Endometrial microvascular endothelial cells (primary cell): Measurements from ENCODE around the gene CCAR1. TPM values are rescaled to one million over a fixed set of nuclear protein-coding genes. Genes with fewer than 3 reads are reported as not detected.
"Not testable (repeated sequence)": the region's sequence is repeated elsewhere in the genome, so short reads cannot be mapped to it uniquely, and the experiment has no call there.

Source experiments
- in situ Hi-C: cut with HindIII; loops from 2 replicates; pipeline ENCODE4 v1.10.0; 2017; ENCODE audit warnings: low sequenced_read_pairs, low pct_unique_long_range_greater_than_20kb; ENCODE audit errors: inconsistent ontology term
- total RNA-seq: library from RNA; depleted of rRNA; stranded (reverse); fragments of >200 nt; gene quantifications from one replicate; pipeline ENCODE4 v1.2.3, GENCODE V29; 2015; ENCODE audit errors: inconsistent ontology term

CCAR1 gene
- total RNA-seq, 1 donor from 2014 or later, result 36.1 TPM

DNA sequence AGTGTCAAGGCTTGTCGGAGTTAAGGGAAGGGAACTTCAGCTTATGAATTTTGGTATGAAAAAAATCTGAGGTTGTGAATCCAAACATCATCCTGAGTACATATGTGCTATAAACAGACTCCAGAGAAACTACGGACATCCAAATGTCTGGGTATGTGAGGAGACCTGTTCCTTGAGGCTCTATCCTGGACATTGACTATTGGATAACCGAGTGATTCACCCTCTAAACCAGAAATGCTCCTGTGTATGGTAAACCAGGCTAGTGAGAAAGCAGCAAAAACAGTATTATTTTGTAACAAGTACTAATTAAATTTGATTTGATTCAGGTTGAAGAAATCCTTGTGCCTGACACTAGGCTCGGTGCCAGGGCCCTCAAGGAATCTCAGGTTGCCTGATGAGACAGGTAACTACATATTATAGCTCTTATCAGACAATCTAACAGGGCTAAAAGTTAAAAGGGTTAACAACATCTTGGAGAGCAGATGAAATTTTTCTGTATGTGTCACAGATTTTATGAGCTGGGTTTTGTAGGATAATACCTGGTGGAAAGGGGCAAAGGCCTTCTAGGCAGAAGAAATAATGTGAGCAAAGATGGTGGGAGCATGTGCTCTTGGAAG lies 95.9 kb downstream of the CCAR1 start:
- in situ Hi-C loops, result no loop called here

DNA sequence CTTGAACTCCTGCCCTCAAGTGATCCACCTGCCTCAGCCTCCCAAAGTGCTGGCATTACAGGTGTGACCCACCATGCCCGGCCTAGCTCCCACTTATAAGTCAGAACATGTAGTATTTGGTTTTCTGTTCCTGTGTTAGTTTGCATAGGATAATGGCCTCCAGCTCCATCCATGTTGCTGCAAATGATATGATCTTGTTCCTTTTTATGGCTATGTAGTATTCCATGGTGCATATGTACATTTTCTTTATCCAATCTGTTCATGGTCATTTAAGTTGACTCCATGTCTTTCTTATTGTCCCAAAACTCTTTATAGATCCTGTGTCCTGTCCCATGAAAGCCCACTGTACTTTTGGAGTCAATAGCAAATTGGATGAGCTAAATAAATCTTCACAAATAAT lies 99.3 kb downstream of the CCAR1 start:
- in situ Hi-C loops, result not testable (repeated sequence)

DNA sequence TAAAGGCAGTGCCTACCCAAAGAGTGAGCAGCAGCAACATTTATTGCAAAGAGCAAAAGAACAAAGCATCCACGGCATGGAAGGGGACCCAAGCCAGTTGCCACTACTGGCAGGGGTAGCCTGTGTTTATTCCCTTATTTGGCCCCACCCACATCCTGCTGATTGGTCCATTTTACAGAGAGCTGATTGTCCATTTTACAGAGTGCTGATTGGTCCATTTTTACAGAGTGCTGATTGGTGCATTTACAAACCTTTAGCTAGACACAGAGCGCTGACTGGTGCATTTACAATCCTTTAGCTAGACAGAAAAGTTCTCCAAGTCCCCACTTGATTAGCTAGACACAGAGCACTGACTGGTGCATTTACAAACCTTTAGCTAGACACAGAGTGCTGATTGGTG lies 101.6 kb downstream of the CCAR1 start:
- in situ Hi-C loops, result not testable (repeated sequence)

GRCh38 chr10:68826764-68827591 lies 105.9 kb downstream of the CCAR1 start, which contains the start of gene STOX1:
Gene STOX1, plus strand, starts transcription at chr10:68827531. Its CDS starts 93 bp downstream, at chr10:68827624.
- in situ Hi-C loops, result no loop called here

DNA sequence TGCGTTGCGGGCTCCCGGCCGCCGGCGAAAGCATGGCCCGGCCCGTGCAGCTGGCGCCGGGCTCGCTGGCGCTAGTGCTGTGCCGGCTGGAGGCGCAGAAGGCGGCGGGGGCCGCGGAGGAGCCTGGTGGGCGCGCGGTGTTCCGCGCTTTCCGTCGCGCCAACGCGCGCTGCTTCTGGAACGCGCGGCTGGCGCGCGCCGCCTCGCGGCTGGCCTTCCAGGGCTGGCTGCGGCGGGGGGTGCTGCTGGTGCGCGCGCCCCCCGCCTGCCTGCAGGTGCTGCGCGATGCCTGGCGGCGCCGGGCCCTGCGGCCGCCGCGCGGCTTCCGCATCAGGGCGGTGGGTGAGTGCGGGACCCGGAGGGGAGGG lies 106.5 kb downstream of the CCAR1 start:
- in situ Hi-C loops, result not testable (repeated sequence)

DNA sequence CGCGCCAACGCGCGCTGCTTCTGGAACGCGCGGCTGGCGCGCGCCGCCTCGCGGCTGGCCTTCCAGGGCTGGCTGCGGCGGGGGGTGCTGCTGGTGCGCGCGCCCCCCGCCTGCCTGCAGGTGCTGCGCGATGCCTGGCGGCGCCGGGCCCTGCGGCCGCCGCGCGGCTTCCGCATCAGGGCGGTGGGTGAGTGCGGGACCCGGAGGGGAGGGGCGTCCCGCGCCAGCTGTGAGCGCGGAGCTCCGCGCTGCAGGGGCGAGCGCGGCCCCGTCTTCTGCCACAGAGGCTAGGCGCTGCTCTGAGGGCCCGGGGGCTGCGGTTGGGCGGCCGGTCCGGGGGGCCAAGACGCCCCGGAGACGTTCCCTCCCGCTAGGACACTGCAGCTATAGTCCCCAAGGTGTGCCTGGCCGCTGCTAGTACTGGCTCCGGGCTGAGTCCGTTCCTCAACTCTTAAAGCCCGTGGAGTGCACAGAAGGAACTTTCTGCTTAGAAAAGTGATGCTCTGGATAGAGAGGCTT lies 107.1 kb downstream of the CCAR1 start:
- in situ Hi-C loops, result not testable (repeated sequence)

GRCh38 chr10:68828833-68829232 lies 107.8 kb downstream of the CCAR1 start:
- in situ Hi-C loops, result no loop called here

DNA sequence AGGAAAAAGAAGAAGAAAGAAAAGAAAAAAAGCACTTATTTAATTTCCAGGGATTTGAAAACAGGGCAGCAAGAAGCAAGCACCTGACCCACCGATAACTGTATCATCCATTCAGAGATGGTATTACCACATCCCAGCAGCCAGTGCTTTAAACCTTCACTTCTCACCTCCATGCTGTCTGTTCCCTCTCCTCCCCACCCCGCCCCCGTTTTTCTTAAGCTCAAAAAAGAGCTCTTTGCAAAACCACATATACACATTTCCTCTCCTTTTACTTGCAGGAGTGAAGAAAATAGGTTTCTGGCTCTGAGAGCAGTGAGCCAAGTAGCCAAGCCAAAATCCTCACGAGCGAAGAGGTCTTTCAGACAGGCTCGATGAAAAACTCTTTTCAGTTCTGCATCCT lies 108.5 kb downstream of the CCAR1 start:
- in situ Hi-C loops, result no loop called here

DNA sequence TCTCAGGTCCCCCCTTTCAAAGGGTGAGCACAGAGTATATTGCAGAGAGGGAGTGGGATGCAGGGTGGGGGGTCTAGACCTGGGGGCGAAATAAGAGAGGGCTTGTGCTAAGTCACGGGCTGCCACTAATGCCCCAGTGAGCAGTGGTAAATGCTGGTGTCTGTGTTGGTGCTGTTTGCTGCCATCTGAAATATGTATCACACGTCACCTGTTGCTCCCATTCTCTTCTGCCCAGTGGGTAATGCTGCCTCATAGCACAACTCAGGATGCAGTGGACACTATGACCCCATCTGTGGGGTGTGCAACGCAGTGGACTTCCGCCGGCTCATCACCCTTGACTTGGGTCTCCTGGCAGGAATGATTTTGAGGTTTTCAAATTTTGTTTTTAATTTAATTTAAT lies 108.9 kb downstream of the CCAR1 start:
- in situ Hi-C loops, result no loop called here

GRCh38 chr10:68831961-68832455 lies 111.0 kb downstream of the CCAR1 start:
- in situ Hi-C loops, result no loop called here

DNA sequence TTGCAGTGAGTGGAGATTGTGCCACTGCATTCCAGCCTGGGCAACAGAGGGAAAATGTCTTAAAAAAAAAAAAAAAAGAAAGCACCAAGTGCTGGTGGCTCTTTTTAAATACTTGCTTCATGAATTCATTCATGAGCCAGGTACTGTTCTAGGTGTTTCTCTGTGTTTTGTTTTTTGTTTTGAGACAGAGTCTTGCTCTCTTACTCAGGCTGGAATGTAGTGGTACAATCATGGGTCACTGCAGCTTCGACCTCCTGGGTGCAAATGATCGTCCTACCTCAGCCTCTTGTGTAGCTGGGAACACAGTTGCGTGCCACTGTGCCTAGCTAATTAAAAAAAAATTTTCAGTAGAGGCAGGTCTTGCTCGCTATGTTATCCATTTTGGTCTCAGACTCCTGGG lies 111.6 kb downstream of the CCAR1 start:
- in situ Hi-C loops, result no loop called here

- in situ Hi-C loops, result no loop called here
Observed at GRCh38 chr10:68837626-68838322, 116.7 kb downstream of the CCAR1 start.

DNA sequence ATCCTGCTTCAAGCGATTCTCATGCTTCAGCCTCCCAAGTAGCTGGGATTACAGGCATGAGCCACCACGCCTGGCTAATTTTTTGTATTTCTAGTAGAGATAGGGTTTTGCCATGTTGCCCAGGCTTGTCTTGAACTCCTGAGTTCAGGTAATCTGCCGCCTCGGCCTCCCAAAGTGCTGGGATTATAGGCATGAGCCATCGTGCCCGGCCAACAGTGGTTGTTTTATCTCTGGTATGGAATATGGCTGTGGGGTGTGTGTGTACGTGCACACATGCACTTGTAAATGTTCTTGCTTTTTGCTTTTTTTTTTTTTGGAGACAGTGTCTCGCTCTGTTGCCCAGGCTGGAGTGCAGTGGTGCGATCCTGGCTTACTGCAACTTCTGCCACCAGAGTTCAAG lies 119.6 kb downstream of the CCAR1 start:
- in situ Hi-C loops, result not testable (repeated sequence)

Other genes starting within 250 kb of the CCAR1 start
- 23.7 TPM for gene DNA2, start 249.3 kb upstream of the CCAR1 start, total RNA-seq
- 8.8 TPM for gene SLC25A16, start 193.7 kb upstream of the CCAR1 start, total RNA-seq
- 0.74 TPM for gene TET1, start 160.9 kb upstream of the CCAR1 start, total RNA-seq
- not detected for gene STOX1, start 106.3 kb downstream of the CCAR1 start, total RNA-seq
- gene DDX50, start 180.1 kb downstream of the CCAR1 start, total RNA-seq, result 33.4 TPM
- 135 TPM for gene DDX21, start 234.9 kb downstream of the CCAR1 start, total RNA-seq